Loucy (cell line): ENCODE data around the gene DOK1.

Experiments used
- CTCF ChIP-seq: fragments of 200-600 bp; sonication (generic); conservative IDR thresholded peaks from 2 replicates; pipeline ENCODE4 v1.5.1; 2014; ENCODE audit warnings: mild to moderate bottlenecking, antibody characterized with exemption, low read length
- EZH2phosphoT487 ChIP-seq: fragments of 200-600 bp; IDR thresholded peaks from 2 replicates; pipeline ENCODE4 v1.6.1; 2018; ENCODE audit warnings: antibody characterized with exemption, mild to moderate bottlenecking, moderate library complexity, borderline replicate concordance

- TF ChIP-seq CTCF (no peak), EZH2phosphoT487 (no peak)
These were observed 2.4 kb downstream of the DOK1 start for GRCh38 chr2:74556831-74557370.
